Globus pallidus (tissue), 1 donor: Measurements from ENCODE around the gene SEMA5B.

Source experiments
- DNase-seq: peaks from one replicate; pipeline ENCODE4 v3.0.0-alpha.2; 2015; ENCODE audit warnings: low spot score

The SEMA5B gene

DNA sequence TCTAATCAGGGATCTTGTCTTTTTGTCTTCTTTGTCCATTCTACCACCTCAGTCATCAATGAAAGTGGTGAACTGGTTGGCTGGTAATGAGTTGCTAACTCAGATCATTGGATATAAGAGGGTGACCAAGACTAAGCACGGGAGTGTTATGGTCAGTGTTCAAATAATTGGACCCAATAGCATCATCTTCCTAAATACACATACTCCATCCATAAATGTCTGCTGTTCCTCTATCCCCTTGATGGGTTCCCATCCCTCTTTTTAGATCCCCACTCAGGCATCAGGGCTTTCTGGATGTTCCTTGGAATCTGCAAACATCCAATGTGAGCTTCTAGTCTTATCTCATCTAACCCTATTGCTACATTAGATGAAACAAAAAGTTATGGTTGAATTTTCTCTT is 3.5 kb downstream of the SEMA5B start:
- no peak for DNase-seq

DNA sequence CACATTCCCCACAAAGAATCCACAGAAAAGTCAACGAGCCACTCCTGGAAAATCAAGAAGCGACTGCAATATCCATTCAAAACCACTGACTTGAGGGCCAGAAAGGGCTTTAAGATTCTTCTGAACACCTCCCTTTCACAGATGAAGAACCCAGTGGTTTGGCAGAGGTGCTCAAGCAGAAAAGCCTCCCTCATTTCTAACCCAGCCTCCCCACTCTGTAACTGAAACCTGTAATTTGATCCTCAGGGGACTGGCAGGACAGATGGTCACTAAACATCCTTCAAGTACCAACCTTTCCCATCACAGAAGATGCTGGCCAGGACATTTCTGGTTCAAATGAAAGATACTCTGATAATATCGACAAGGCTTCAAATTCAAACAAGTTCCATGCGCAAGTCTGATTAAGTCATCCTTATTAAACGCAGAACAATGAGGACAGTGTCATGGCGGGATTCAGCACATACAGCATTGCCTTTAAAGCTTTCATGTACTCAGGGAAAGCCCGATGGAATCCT is 5.5 kb downstream of the SEMA5B start:
- DNase-seq, result no peak

DNA sequence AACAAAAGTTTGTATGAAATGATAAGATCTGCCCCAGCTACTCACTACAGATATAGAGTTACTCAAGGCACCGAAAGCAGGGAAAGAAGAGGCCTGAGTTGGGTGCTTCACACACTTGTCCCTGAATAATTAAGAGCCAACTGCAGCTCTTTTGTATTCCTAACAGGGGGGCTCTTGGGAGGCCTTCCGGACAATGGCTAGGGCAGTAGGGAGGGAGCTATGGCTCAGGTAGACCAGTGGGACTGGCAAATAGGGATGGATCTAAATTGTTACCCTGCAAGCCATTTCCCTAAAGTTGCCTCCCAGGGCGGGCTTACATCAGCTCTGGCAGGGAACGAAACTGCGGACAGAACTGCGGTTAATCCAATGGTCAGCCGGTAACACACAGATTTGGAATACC is 6.2 kb downstream of the SEMA5B start:
- DNase-seq, result no peak

DNA sequence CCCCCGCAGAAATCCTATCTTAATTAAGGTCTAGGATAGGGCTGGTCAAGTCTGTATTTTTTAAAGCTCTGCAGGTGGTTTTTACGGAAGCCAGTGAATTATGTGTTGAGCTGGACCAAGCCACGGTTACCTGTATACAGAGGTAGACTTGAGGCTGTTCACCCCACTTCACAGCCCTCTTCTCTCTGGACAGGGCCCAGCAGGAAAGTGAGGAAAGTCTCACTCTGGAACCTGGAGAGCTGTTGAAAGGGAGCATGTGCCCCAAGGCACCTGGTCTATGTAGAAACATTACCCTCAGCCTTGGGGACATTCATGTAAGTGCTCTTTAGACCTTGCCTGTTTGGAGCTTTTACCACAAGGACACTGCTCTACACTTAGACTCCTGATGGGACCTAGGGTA is 6.9 kb downstream of the SEMA5B start:
- no peak for DNase-seq

DNA sequence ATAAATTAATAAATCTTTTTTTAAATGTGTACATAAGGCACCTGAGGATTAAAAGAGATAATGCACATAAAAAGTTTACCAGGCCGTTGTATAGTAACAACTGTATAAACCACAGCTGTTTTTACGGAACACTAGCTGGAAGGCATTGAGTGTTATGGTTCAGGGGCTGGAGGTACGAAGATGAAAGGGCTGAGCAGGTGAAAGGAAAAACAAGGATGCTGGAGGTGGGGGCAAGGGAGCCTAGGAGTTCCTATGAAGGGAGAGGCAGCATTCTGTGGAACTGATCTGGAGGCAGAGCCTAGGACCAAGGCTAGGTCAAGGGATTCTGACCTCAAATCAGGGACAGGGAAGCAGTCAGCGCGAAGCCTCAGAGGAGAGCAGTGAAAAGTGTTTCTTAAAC is 8.0 kb downstream of the SEMA5B start:
- no peak for DNase-seq

DNA sequence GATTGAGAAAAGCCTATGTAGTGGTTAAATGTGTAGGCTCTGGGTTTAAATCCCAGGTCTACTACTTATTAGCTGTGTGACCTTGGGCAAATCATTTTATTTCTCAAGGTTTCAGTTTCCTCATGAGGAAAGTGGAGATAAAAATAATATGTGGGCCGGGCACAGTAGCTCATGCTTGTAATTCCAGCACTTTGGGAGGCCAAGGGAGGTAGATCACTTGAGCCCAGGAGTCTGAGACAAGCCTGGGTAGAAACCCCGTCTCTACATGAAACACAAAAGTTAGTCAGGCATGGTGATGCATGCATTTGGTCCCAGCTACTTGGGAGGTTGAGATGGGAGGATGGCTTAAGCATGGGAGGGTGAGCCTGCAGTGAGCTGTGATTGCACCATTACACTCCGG is 8.4 kb downstream of the SEMA5B start:
- DNase-seq, result no peak

DNA sequence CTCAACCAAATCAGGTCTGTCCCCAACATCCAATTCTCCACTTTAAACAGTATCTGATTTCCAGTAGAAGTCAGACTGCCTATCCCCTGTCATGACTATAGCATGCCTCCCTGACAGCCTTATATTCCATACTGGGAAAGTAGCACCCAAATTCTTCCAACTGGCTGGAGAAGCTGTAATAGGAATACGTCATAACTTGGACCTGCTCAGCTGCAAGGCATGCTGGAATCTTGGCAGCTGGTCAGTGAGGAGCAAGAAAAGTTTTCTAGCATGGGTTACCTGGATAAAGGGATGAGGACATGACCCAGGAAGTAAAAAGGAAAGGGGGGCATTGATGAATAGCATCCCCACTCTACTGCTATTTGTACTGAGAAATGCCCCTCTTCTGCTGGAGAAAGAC is 8.9 kb downstream of the SEMA5B start:
- no peak for DNase-seq

DNA sequence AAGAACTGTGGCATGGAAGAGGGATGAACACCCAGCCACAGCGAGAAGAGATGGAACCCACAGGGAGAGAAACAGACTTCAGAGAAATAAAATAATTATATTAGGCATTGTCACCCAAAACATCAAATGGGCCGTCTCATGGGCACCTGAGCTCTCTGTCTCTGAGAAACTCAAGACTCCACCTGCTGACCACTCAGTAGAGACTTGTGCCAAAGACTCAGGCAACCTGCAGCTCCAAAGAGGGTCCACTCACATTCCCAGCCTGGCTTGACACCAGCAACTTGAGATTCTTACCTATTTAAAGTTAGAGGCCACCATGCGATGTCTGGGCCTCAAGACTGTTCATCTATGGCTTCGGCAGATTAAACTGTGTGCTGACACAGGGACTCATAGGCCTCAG is 12.0 kb downstream of the SEMA5B start:
- DNase-seq, result no peak

DNA sequence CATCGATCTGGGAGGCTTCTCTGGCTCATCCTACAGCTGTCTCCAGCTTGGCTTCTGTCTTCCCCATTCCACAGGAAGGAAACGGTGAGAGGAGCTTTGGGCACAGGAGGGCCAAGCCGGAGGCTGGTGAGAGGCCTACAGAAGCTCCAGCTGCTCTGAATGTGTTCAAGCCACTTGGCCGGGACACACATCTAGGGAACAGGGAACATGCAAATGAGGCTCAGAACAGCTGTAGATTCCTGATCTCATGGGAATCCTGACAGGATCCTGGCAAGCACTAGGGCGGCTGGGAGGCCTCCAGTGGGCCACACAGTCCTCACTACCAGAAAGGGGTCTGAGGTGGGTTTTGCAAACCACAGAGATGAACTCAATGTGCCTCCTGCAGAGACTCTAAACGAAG is 13.7 kb downstream of the SEMA5B start:
- no peak for DNase-seq

DNA sequence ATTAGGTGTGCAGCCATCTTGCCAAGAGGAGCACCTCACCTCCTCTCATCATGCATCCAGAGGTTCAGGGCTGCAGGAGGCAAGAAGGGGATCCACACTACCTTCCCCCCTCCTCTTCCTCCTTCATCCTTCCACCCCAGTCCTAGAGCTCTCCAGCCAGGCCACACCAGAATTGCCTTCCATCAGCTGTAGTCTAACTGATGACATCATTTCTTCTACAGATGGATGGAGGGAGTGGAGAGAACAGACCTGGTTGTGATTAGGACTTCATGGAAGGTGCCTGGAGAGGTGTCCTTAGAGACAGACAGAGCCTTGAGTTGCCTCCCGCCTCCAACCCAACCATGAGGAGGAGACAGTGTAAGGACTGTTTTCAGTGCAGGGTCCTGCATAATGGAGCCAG is 14.9 kb downstream of the SEMA5B start:
- no peak for DNase-seq

DNA sequence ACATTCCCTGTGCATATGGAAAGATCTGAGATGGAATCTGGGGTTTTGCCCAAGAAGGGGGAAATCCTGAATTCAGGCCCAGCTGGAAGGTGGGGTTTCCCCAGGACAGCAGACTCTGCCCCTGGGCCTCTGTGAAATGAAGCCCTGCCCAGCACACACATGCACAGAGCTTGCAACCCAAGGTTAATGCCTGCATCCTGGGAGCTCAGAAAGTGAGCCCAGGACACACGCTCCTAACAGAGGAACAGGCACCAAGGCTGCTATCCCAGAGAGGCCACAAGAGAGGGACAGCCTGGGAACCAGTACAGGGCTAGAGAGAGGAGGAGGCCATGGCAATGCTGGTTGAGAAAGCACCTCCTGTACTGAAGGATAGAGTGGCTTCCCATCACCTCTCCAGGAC is 16.1 kb downstream of the SEMA5B start:
- no peak for DNase-seq

DNA sequence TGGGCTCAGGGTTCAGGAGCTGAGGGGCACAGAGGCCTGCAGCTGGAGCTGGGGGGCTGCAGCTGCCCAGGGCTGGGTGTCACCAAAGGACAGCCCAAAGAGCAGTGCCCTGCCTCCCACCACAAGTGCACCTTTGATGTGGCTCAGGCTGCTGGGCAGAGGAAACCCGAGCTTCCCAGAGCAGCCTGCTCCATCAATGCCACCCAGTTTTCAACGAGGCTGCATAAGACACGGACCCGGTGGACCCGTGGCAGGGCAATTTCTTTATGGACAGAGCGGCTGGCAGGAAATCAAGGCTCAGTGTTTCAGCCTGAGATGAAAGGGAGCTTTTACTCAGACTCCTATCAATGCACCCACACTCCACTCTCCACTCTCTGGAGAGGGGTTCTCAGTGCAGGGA is 18.7 kb downstream of the SEMA5B start:
- no peak for DNase-seq

DNA sequence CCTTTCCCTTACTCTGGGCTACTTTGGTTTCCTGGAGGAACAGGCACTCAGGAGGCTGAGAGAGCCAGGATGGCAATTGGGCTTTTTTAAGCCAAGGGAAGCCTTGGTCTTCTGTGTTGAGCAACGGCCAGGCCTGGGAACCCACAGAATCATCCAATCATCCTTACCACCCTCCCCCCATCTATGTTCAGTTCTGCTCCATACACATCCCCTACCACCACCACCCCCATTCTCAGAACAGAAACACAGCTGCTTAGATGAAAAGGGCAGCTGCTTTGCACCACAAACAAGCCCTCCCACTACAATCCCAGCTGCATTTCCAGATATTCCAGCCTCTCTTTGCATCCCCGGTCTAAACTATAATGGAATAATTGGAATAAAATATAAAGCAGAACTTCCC is 21.0 kb downstream of the SEMA5B start:
- DNase-seq, result no peak

DNA sequence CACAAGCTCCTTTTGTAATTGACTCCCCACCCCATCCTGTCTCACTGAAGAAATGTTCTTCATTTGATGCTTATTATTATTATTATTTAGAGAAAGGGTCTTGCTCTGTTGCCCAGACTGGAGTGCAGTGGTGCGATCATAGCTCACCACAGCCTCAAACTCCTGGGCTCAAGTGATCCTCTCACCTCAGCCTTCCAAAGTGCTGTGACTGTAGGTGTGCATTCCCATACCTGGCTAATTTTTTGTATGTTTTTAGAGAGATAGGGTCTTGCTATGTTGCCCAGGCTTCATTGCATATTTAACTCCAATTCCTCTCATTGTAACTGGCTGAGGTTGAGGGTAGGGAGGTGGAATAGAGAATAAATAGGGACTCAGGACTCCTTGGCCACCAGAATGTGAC is 22.3 kb downstream of the SEMA5B start:
- no peak for DNase-seq

DNA sequence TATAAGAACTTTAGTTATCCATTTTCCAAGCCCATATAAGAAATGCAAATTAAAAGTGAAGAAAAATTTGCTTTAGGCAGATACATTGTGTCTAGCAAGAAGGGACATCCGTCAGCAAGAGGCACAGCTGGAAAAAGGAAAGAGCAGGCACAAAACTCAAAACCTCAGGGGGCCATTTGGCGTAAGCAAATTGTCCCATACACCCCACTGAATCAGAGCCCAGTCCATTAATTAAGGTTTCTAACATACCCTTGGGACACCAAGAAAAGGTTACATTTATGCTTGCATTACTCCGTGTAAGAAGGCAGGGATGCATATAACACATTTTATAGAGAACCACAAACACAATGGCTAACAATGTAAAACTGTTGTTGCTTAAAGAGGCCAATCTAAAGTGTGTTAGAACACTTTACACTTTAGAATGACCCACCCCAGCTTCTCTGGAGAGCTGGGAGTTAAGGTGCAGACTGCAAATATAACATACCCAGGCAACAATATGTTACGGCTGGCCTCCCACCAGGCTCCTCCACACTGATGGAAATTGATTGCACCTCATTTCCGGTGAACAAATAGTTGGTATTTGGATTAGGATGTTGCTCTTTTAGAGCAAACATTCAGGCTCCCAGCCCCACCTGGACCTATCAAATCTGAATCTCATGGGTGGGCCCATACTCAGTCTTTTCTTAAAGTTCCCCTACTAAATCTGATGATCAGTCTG is 23.2 kb downstream of the SEMA5B start:
- no peak for DNase-seq

DNA sequence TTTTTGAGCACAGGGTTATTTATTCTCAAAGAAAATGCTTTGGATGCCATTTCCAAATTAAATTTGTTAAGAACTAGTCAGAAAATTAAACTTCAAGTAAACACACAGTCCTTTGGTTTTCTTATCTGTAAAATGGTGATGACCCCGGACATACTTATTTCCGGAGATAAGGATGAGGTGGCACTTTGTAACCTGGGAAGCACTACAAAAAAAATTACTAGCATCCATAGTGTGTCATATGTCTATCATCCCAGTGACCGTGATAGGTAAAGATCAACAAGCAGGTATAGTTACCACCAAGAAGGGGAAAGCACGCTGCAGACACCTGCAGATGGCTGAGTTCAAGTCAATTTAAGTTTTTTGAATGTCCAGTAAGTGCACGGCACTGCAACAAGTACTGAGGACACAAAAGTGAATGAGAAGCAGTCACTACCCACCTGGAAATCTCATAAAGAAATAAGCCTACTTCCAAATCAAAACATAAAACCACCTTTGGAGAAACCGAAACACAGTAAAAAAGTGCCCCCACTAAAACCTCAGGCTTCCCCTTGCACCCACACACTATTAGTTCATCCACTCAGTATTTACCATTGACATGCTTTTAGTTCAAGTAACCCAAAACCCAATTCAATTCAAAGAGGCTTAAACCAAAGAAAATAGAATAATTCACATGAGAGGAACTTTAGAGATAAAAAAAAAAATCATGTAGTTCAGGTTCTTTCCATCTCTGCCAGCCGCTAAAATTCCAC is 24.6 kb downstream of the SEMA5B start:
- DNase-seq, result no peak

DNA sequence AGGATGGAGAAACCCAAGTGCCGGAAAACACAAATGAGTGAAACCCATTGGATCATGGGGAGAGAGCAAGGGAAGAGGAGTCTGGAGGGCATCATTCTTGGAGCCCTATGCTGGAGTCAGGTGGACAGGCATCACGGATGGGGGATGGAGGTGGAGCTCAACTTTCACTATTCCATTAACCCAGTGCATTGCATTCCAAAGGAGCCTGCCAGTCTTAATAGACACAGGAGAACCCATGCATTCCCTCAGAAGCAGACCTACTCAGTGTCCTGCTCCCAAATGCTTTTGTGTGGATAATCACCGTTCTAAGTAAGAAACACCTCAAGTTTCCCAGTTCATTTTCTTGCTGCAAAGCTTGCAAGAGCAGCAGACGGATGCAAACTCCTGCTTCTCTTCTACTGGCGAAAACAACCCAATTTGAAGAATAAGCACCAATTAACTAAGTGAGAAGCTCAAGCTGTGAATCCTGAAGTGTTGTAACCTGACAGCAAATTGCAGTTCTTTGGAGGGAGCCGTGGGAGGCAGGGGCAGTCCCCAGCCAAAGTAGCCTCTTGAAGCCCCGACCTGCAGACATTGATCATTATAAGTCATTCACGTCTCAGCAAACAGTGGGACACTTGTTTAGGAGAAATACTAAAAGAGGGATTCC is 25.3 kb downstream of the SEMA5B start:
- no peak for DNase-seq

DNA sequence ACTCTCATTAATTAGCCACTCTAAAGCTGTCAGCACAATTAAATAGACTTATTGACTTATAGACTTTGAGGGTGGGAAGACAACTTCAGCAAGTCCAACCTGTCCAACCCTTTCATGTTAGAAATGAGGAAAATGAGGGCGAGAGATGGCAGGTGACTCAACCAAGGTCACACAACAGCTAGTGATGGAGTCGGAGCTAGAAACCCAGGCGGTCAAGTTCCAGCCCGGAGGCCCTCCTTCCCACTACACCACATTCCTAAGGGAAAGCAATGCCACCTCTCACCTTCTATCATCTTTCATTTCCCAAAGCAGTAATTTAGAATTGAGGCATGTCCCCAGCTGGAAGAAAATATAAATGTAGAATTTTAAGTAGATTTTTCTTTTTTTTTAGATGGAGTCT is 28.7 kb downstream of the SEMA5B start:
- no peak for DNase-seq

DNA sequence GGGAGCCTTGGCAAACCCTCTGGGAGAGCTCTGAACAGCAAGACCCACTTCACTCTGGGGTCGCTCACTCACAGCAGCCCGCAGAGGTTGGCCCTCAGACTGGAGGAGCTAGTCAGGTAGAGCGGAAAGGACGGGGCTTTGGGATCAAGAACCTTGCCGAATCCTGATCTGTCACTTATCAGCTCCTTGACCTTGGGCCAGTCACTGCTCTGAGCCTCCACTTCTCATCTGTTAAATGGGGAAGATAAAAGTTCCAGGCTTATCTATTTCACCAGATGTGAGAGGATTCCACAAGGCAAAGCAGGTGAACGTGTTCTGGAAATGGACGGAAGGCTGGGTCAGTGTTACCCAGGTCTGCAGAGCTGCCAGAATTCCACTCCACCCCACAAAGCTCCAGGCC is 29.4 kb downstream of the SEMA5B start:
- DNase-seq, result no peak

DNA sequence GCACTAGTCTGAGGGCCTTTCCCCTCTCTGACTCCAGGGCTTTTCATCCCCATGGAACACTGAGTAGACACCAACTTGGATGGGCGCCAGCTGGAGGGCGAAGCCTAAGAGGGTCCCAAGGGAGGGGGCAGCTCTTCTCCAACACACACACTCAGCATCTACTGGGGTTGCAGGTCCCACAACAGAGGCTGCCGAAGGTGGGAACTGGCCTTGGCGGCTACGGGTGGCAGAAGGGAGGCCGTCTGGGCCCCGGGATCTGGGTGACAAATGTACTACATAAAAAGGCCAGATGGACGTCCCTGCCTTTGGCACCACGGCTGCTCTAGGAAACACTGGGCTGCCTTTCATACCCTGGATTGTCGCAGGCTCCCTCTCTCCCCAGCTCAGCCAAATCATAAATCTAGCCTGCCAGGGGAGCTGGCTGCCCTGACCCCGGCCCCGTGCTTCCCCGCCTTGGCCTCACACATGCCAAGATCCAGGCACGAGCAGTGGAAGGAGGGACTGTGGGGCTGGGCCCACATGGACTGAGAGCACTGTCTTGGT is 31.5 kb downstream of the SEMA5B start:
- DNase-seq, result peak; percentile 59

DNA sequence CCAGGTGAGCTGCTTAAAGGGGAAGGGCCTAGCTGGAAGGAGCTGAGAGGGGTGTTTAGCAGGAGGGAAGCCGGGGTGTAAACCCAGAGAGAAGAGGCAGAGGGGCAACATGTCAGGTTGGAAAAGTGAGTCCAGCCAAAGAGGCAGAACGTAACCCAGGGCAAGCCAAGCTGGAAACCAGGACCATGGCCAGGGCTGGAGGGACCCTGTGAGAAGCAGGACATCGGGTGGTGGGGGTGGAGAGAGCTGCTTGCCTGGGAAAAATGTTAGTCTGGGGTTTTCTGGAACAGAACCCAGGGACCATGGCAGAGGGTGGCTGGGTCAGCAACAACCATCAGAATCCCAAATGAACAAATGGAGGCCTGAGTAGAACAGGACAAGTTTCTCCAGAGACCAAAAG is 32.6 kb downstream of the SEMA5B start:
- no peak for DNase-seq

DNA sequence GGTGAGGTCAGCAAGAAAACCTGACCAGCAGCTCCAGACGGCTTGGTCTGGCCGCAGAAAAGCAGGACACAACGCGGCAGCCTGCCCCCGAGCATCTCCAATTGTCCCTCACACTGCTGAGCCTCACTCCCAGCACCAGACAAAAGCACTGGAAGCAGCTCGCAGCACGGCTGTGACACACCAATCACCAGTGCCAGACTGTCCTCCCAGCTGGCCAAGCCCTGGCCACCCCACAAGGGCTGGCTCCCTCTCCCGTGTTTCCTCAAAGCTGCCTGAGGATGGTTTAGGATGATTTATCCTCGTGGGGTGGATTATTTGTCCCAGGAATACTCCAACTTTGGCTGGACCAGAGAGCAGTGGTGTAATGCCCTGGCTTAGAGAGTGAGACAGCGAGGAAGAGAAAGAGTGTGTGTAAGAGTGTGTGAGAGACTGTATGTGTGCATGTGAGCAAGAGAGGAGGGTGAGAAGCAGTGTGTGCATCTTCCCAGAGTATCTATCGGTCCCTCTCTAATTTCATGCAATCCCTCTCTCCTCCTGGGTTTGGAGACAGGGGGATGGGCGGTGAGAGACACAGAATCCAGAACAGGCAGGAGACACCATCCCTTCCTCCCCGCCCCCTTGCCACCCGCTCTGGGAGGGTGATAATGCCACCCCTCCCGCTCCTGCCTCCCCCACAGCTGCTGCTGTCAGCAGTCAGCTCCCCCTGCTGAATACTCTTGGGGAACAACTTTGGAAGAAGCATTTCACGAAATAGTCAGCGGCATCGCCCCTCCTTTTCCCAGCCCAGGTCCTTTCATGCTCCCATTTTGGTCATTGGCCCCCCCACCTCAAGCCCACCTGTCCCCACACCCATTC is 34.2 kb downstream of the SEMA5B start:
- peak; percentile 46 for DNase-seq
